ENCODE measurements around the gene HBG1. TPM values are rescaled to one million over a fixed set of nuclear protein-coding genes. Genes with fewer than 3 reads are reported as not detected.

The HBG1 gene
- total RNA-seq, 4 donors from 2014 or later = not detected

DNA sequence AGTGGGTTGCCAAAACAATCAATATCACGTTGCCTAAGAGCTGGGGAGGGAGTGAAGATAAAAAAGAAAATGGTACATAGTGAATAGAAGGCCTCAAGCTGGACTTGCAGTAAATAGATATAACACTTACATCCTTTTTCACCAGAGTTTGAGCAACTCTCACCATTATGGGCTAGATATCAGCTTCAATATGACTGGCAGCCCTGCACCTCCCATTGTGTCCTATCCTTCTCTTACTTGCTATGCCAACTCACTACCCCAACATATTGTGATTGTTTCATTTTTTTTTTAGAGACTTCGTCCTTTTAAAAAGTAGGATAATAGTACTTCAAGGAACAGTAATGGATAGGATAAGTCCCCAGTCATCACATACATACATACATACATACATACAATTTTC, 7.4 kb downstream of the HBG1 start:
- no peaks in the 10 kb centered on the region for H3K4me1 ChIP-seq
- H3K27me3 ChIP-seq = no peaks in the 10 kb centered on the region
- H3K4me3 ChIP-seq = no peak overlapping the region
- no peak for DNase-seq
- no peak overlapping the region for H3K27ac ChIP-seq
- TF ChIP-seq POLR2A (IDR thresholded peaks at IDR 0.05) = no peak
- TF ChIP-seq, protein P1, sequence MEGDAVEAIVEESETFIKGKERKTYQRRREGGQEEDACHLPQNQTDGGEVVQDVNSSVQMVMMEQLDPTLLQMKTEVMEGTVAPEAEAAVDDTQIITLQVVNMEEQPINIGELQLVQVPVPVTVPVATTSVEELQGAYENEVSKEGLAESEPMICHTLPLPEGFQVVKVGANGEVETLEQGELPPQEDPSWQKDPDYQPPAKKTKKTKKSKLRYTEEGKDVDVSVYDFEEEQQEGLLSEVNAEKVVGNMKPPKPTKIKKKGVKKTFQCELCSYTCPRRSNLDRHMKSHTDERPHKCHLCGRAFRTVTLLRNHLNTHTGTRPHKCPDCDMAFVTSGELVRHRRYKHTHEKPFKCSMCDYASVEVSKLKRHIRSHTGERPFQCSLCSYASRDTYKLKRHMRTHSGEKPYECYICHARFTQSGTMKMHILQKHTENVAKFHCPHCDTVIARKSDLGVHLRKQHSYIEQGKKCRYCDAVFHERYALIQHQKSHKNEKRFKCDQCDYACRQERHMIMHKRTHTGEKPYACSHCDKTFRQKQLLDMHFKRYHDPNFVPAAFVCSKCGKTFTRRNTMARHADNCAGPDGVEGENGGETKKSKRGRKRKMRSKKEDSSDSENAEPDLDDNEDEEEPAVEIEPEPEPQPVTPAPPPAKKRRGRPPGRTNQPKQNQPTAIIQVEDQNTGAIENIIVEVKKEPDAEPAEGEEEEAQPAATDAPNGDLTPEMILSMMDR (IDR thresholded peaks at IDR 0.05) = no peak
- H3K36me3 ChIP-seq = no peaks in the 10 kb centered on the region
- intact Hi-C loops (cut with DNase I) = no loop called here
- H3K9me3 ChIP-seq = no peaks in the 10 kb centered on the region
- 48 to 55% methylated on average over 2 of the region's 2 CpGs for WGBS, 2 donors

DNA sequence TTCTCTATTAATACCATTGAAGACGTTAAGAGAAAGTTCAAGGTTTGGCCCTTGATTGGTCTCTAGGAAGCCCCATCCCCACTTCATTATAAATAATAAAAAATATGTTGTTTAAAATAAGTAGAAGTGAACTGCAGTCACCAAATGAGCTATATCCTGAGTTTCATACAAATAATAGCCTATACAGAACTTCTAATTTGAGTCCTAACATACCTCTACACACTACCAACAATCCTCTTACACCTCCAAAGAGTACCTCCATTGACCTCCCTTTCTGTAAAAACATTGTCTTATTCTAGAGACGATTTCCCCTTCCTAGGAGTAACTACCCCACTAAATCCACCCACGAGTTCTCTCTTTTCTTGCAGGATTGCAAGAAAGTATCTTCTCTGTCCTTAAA, 8.2 kb downstream of the HBG1 start:
- H3K4me3 ChIP-seq = no peak overlapping the region
- H3K36me3 ChIP-seq = no peaks in the 10 kb centered on the region
- no peak overlapping the region for H3K27ac ChIP-seq
- H3K4me1 ChIP-seq = no peaks in the 10 kb centered on the region
- DNase-seq = no peak
- 46 to 56% methylated on average over 3 of the region's 3 CpGs for WGBS, 2 donors
- H3K9me3 ChIP-seq = no peaks in the 10 kb centered on the region
- no peak for TF ChIP-seq POLR2A (IDR thresholded peaks at IDR 0.05)
- TF ChIP-seq, protein P1 (IDR thresholded peaks at IDR 0.05) = no peak
- no peaks in the 10 kb centered on the region for H3K27me3 ChIP-seq
- intact Hi-C loops (cut with DNase I) = no loop called here

DNA sequence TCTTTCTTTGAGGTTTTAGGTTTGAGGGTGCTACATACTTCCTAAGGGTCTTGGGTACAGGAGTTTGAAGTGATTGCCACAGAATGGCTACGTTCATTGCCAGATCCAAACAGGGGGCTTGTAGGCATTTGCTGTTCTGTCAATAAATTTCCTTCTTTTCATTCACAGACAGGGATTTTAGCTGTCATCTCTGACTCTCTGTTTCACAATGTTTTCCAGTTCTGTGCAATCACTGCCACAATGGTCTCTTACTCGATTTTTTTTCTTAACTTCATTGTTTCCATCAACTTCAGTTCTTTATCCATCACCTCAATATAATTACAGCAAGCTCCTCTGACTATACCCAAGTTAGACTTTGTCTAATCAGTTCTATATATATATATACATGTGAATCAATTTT, 9.2 kb downstream of the HBG1 start:
- 43 to 46% methylated on average over 2 of the region's 2 CpGs for WGBS, 2 donors
- TF ChIP-seq, protein P1 (IDR thresholded peaks at IDR 0.05) = no peak
- TF ChIP-seq POLR2A (IDR thresholded peaks at IDR 0.05) = no peak

DNA sequence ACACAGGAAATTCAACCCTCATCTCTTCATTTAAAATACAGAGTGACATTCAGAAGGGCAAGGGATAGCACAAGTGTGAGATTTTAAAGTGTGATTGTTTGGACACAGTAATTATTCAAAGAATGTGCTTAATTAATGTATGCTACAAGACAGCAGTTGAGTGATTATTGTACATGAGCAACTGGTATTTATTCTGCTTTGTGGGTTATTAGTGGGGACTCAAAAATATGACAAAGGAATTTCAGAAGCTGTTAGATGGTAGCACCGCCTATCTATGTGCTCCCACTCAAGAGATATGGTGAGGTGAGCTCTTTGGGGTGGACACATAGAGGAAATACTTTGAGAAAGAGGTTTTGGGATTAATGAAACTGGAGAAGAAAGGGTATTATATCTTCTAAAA, 9.6 kb downstream of the HBG1 start:
- H3K36me3 ChIP-seq = no peaks in the 10 kb centered on the region
- H3K27ac ChIP-seq = no peak overlapping the region
- H3K9me3 ChIP-seq = no peaks in the 10 kb centered on the region
- H3K27me3 ChIP-seq = no peaks in the 10 kb centered on the region
- intact Hi-C loops (cut with DNase I) = no loop called here
- no peak overlapping the region for H3K4me3 ChIP-seq
- 71 to 81% methylated on average over 1 of the region's 1 CpG for WGBS, 2 donors
- DNase-seq = no peak
- TF ChIP-seq, protein P1 (IDR thresholded peaks at IDR 0.05) = no peak
- no peak for TF ChIP-seq POLR2A (IDR thresholded peaks at IDR 0.05)
- H3K4me1 ChIP-seq = no peaks in the 10 kb centered on the region

More for the DNA sequence above, 9.2 kb downstream of the HBG1 start:
- no peak overlapping the region for H3K27ac ChIP-seq
- H3K4me3 ChIP-seq = no peak overlapping the region
- H3K36me3 ChIP-seq = no peaks in the 10 kb centered on the region
- intact Hi-C loops (cut with DNase I) = no loop called here
- H3K27me3 ChIP-seq = no peaks in the 10 kb centered on the region
- H3K4me1 ChIP-seq = no peaks in the 10 kb centered on the region
- no peaks in the 10 kb centered on the region for H3K9me3 ChIP-seq
- DNase-seq = no peak

DNA sequence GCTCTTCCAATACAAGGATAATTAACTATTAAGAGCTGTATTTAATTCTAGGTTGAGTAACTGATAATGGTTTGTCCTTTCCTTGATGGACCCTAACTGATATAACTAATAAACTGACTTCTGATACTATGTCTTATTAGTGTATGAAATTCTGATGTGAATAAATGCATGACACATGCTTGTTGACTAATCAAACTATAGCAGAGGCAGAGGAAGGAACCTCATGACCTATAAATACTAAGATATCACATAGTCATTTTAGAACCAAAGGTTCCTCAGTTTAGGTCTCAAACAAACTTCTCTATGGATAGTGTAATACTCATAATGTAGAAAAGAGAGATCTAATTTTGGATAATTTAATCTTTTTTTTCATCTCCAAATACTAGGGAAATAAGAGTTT, 10.6 kb downstream of the HBG1 start:
- Histone ChIP-seq H3K9me3 (no peaks in the 10 kb centered on the region), H3K36me3 (no peaks in the 10 kb centered on the region), H3K27ac (no peak overlapping the region), H3K4me3 (no peak overlapping the region), H3K27me3 (no peaks in the 10 kb centered on the region), H3K4me1 (no peaks in the 10 kb centered on the region)
- intact Hi-C loops (cut with DNase I) = no loop called here
- no peak for DNase-seq
- TF ChIP-seq POLR2A (IDR thresholded peaks at IDR 0.05) = no peak
- TF ChIP-seq, protein P1 (IDR thresholded peaks at IDR 0.05) = no peak

Measured in esophagus squamous epithelium (tissue), 5 donors.